Hematopoietic multipotent progenitor cell treated with erythropoietin and hydrocortisone succinate and interleukin-3 and kit ligand, for 8 days (in vitro differentiated cells): ENCODE data around the gene GLT1D1.
"Not testable (repeated sequence)": the region's sequence is repeated elsewhere in the genome, so short reads cannot be mapped to it uniquely, and the experiment has no call there.

ENCODE experiments used
- DNase-seq: peaks from one replicate; pipeline ENCODE4 v3.0.0-alpha.2; 2015

Gene GLT1D1

DNA sequence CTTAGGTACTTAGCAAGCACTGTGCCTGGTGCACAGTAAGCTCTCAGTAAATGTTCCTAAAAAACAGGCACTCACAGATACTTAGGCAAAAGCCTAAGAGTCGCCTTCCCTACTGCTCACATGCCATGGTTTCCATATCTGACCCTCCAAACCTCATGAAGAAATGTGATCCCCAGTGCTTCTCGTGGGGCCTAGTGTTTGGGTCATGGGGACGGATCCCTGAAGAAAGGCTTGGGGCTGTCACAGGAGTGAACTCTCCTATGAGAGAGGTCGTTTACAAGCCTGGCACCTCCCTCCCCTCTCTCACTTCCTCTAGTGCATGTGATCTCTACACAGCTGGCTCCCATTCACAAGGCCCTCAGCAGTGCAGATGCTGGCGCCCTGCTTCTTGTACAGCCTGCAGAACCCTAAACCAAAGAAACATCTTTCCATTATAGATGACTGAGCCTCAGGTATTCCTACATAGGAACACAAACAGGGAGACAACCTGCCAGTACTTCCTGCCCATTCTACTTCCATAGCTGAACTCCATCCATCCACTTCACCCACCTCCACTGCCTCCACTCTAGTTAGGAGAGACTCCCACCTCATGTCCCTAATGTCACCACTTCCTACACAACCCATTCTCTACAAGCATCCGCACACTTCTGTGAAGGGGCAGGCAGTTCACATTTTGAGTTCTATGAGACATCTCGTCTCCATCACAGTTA is 32.4 kb upstream of the GLT1D1 start:
- peak; percentile 8 for DNase-seq

DNA sequence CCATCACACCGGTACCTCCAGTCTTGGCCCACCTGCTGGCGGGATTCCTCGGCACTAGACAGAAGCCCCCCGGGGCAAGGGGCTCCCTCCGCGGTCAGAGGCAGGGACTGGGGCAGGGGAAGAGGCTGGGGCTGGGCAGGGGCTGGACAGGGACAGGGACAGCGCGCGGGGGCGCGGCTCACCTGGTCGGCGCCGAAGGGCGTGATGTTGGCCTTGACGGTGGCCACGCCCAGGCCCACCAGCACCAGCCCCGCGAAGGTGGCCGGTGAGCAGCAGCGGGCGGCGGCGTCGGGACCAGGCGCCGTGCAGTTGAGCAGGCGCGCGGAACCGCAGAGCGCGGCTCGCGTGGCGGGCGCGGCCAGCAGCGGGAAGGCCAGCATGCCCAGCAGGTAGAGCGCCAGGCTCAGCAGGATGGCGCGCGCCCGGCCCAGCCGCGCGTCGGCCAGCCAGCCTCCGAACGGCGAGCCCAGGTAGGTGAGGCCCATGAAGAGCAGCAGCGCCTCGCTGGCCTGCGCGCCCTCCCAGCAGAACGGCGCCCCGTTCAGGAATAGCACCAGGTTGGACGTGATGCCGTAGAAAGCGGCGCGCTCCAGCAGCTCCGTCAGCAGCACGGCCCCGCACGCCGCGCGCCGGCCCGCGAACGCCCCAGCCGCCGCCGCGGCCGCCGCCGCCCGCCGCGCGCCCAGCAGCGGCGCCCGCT is 29.9 kb upstream of the GLT1D1 start:
- no peak for DNase-seq

DNA sequence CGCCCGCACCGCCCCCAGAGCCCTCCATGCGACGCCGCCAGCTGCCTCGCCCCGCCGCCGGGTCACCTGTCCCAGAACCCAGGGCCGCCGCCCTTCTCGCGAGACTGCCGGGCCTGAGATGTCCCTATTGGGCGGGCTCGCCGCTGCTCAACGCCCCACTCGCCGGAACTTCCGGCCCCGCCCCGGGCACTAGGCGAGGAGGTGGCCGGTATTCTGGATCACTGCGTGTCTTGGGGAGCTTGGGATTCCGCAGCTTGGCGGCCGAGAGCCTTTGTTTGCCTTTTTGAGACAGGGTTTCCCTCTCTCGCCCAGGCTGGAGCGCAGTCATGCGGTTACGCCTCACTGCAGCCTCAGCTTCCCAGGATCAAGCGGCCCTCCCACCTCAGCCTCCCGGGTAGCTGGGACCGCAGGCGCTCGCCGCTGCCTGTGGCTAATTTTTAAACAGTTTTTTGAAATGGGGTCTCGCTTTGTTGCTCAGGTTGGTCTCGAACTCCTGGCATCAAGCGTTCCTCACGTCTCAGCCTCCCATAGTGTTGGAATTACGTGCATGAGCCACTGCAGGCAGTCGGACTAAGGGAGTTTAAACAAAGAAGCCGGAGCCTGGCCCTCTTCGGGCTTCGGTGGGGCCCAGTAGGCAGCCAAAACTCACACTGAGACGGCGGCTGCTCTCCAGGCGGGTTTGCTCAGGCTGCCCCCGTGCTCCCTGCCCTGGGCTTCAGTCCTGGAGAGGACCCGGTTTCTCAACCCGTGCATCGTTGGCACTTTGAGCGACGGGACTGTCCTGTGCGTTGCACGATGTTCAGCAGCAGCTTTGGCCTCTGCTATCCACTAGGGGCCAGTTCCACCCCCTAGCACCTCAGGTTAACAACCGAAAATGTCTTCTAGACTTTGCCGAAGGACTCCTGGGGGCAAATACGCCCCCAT is 29.1 kb upstream of the GLT1D1 start, which contains the start of gene SLC15A4:
TSS of gene SLC15A4 (minus strand) at position 43 of the 924 bp plus-strand sequence. CDS start at position 28, 15 bp downstream.
- DNase-seq: peak; percentile 94

DNA sequence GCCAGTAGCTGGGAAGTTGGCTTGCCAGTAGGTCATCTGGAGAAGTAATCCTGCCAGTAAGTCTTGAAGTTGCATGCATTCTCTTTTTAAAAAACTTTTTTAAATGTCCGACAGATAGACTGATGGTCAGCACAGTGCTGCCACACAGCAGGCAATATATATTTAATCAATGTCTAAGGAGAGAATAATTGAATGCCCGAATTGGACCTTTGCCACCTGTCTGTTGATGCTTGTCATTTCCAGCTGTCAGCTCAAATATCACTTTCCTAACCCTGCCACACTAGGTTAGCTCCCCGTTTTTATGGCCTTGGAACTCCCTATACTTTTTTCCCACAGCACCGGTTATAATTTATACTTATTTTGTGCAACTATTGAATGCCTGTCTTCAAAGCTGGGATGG is 27.4 kb upstream of the GLT1D1 start:
- DNase-seq: no peak

DNA sequence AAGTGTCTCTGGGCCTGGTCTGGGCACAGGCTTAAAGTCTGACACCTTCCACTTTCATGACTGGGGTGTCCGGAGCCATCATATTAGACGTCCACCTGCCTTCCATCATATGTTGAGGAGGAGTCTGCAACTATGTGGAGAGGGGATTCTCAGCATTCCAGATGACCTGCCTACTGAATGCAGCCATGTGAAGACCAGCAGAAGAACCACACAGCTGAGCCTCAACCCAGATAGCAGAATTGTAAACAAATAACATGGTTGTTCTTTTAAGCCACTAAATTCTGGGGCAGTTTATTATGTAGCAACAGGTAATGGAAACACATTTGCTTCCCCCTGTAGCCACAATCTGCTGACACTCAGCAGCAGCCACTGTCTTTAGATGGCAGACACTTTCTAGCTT is 25.6 kb upstream of the GLT1D1 start:
- no peak for DNase-seq

DNA sequence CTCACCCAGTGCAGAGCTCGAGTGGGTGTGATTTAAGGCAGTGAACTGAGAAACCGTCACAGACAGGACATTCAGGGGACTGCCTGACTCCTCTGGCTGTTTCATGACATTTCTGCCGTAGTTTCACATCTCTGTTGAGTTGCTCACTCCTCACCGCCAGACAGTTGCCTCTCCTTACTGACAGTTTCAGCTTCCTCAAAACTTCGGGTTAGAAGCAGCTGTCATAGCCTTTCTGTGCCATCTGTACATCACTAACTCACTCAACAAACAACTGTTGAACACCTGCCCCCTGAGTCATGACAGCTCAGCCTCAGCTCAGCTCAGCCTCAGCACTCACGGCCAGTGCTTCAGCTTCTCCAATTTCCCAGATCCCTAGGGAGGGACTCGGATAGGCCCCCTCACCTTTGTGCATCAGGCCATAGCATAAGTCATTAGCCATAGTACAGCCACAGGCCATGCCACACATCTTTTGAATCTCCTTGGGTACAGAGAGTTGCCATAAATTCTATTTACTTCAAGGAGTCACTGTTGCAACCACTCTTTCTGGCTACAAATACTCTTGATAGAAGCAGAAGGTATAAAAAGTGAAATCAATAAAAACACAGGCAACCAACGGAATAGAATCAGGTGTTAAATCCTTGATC is 23.3 kb upstream of the GLT1D1 start:
- DNase-seq: no peak

DNA sequence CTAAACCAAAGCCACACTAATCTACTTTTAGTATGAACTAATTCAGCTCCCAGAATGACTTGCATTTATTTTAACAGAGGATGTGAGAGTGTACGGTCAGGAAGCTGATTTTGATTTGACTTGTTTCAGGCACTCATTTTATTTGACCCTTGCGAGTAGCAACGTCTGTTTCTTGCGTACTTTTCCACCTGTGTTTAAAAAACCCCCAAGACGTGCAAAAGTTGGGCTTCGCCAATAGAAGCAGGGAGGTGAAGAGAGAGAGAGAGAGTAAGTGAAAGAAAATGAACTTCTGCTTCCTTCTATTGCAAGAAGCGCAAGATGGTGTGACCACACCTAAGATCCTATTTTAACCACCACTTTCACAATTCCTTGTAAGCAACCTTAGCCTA is 22.8 kb upstream of the GLT1D1 start:
- DNase-seq: no peak

DNA sequence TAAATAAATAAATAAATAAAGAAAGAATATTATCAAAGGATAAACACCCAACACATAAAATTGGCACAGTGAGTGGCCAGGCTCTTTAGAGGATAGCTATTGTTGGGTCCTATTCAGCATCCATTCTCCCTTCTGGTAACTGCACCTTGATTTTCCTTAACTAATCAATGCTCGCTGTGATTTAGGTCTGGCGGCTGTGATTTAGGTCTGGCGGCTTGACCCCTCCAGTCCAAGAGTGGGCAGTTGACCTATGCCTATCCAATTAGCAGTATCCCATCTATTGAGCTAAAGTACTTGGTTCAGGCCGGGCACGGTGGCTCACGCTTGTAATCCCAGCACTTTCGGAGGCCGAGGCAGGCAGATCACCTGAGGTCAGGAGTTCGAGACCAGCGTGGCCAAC is 19.9 kb upstream of the GLT1D1 start:
- no peak for DNase-seq

DNA sequence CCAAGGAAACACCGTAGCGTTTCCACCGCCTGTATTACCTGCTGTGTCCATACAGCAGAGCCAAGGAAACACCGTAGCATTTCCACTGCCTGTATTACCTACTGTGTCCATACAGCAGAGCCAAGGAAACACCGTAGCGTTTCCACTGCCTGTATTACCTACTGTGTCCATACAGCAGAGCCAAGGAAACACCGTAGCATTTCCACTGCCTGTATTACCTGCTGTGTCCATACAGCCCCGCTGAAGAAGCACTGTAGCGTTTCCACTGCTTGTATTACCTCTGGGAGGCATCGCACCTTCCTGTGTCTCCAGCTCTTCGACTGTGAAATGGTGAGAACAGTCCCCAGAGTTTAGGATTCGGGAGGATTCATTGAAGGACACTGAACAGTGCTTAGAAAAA is 13.4 kb upstream of the GLT1D1 start:
- not testable (repeated sequence) for DNase-seq

DNA sequence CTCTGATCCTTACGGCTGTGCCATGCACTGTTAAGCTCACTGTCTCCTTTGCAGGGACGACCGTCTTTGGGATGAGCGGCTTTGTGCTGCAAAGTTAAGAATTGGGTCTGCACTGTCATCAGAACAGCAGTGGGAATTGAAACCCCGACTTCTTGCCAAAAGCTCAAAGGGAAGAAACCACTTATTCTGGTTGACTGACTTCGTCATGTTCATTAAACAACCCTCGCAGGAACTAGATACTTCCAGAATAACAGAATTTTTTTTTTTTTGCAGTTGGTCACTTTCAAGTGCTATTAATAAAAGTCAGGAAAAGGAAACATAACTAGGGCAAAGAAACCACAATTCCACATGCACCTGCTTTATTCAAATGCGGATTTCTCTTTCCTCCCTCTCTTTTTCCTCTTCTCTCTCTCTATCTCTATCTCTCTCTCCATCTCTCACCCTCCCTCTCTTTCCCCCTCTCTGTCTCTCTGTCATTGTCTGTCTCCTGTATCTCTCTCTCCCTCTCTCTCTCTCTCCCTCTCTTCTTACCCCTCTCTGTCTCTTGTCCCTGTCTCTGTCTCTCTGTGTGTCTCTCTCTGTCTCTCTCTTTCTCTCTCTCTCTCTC is 12.3 kb upstream of the GLT1D1 start:
- no peak for DNase-seq

DNA sequence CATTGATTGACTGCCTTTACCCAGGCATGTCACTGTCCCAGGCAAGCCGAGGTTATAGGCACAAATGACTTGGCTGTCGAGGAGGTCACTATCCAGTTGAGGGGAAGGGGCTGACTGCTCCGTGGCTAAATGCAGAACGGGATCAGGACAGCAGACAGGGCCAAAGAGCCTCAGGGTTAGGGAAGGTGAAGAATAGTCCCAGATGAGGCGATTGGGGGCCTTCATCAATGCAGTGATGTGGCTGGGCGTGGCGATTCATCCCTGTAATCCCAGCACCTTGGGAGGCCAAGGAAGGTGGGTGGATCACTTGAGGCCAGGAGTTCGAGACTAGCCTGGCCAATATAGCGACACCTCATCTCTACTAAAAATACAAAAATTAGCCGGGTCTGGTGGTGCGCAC is 10.7 kb upstream of the GLT1D1 start:
- no peak for DNase-seq

DNA sequence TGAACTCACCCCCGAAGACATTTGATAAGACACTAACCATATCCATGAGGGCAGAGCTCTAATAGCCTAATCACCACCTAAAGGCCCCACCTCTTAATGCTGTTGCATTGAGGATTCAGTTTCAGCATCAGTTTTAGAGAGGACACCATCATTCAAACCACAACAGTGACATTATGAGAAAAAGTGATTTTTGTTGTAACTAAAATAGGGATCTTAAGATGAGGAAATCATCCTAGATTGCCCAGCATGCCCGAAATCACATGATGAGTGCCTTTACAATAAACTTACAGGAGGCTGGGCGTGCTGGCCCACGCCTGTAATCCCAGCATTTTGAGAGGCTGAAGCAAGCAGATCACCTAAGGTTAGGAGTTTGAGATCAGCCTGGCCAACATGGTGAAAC is 9.7 kb upstream of the GLT1D1 start:
- no peak for DNase-seq

DNA sequence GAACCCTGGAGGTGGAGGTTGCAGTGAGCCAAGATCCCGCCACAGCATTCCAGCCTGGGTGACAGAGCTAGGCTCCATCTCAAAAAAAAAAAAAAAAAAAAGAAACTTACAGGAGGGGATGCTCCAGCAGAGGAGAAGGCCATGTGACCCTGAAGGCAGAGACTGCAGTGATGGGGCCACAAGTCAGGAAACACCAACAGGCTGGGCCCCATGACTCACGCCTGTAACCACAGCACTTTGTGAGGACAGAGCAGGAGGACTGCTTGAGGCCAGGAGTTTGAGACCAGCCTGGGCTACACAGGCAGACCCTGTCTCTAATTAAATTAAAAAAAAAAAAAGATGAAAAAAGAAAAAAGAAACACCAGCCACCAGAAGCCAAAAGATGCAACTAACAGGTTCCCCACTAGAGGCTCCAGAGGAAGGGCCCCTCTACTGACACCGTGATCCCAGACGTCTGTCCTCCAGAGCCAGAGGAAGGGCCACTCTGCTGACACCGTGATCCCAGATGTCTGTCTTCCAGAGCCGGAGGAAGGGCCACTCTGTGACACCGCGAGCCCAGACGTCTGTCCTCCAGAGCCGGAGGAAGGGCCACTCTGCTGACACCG is 9.1 kb upstream of the GLT1D1 start:
- no peak for DNase-seq

DNA sequence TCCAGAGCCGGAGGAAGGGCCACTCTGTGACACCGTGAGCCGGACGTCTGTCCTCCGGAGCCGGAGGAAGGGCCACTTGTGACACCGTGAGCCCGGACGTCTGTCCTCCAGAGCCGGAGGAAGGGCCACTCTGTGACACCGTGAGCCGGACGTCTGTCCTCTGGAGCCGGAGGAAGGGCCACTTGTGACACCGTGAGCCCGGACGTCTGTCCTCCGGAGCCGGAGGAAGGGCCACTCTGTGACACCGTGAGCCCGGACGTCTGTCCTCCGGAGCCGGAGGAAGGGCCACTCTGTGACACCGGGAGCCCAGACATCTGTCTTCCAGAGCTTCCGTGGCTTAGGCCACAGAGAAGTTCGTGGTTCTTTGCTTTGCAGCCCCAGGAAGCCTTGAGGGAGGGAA is 6.6 kb upstream of the GLT1D1 start:
- DNase-seq: not testable (repeated sequence)

DNA sequence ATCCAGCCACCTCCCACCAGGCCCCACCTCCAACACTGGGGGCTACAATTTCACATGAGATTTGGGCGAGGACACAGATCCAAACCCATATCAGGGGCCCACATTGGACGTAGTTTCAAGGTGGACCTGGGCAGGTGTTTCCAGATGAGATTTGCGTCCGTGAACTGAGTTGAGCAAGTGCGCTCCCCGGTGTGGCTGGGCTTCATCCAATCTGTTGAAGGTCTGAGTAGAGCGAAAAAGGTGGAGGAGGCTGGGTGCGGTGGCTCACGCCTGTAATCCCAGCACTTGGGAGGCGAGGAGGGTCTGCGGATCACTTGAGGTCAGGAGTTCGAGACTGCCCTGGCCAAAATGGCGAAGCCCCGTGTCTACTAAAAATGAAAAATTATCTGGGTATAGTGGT is 4.9 kb upstream of the GLT1D1 start:
- DNase-seq: no peak

DNA sequence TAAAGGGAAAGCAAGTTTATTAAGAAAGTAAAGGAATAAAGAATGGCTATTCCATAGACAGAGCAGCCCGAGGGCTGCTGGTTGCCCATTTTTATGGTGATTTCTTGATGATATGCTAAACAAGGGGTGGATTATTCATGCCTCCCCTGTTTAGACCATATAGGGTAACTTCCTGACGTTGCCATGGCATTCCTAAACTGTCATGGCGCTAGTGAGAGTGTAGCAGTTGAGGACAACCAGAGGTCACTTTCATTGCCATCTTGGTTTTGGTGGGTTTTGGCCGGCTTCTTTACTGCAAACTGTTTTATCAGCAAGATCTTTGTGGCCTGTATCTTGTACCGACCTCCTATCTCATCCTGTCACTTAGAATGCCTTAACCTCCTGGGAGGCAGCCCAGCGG is 3.5 kb upstream of the GLT1D1 start:
- DNase-seq: not testable (repeated sequence)

DNA sequence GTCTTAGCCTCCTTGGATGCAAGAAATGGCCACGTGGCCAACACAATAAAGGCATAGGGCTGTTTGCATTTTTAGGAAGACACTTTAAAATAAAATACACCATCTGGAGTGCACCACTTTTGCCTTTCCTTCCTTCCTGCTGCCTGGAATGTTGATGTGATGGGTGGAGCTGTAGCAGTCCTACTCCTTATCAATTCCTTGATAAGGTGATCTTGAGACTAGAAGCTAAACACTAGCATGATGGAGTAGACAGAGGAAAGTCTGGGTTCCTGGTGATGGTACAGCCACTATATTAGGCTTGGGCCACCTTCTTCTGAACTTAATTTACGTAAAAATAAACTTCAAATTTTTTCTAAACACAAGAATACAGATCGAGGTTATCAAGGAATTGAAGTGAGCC is 2.9 kb upstream of the GLT1D1 start:
- no peak for DNase-seq

DNA sequence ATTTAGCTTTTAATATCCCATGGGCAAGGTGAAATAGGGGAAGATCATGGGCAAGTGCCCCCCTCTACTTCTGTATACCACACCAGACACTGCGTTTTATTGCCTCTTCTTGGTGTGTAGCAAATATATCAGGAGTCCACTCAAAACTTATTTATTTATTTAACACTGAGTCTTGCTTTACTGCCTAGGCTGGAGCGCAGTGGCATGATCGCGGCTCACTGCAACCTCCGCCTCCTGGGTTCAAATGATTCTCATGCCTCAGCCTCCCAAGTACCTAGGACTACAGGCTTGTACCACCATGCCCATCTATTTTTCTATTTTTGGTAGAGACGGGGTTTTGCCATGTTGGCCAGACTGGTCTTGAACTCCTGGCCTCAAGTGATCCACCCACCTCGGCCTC is 1.8 kb upstream of the GLT1D1 start:
- DNase-seq: not testable (repeated sequence)

DNA sequence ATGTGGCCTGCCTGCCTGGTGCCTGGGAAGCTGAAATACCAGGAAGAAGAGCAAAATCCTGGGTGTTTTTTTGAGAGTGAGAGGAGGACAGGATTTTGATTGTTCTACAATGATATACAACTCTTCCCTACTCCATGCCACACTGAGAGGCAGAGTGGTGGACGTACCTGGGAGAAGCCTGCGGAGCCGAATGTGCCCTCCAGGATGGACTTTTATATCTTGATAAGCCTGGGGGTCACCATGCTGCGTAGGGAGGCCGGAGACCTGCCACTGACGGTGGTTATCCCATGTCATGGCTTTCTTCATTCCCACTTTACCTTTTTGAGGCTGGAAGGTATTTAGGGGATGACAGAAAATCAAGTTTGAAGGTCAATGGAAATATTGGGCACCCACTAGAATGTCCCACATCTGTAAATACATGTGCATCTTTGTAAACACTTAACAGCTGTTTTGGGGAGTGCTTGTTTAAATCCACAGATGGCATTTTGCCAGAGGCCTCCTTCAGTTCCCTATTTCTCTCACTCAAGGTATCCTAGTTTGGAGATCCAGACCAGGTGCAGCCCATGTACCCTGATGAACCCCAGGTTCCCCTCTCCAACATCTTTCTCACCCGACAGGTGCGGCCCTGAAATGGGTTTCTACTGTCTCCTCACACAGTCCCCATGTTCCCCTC is 1.1 kb upstream of the GLT1D1 start:
- DNase-seq: no peak

DNA sequence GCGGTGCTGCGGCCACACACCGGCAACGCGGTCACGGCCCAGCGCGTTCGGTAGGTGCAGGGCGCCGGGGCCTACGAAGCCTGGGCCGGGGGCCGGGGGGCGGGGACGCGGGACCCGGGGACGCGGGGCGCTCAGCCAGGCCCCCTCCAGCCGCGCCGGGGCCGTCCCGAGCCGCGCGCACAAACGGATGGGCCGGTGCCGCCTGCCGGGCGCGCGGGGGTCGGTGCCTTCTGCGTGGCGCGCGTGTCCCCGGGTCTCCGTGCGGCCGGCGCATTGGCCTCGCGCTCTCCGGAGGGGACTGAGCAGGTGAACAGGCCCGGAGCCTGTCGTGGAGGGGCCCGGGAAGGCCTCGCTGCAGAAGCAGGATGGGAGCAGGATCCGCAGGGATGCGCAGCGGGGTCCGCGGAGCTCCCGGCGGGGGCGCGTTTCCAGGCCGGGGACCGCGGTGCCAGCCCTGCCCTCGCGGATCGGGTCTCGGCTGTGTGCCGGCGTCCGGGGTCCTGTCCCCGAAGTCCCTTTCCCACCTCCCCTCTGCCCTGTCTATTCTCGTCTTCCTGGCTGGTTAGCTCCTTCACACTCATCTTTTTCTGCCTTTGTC is 421 bp downstream of the GLT1D1 start:
- no peak for DNase-seq
